Activated T-cell treated with anti-CD3 and anti-CD28 coated beads, Interleukin-2, amount 50 U/mL, for 24 hours (primary cell): ENCODE data around the gene PVR.
A peak's percentile ranks its signal among the peaks of the same experiment; 100 is the strongest.

Experiments used
- DNase-seq: peaks from one replicate; pipeline ENCODE4 v3.0.0-alpha.2; 2020
- H3K27ac Mint-ChIP-seq: 2 replicates; pipeline ENCODE4 v1.8.0; 2020; ENCODE audit warnings: mild to moderate bottlenecking, mixed read lengths
- H3K27me3 Mint-ChIP-seq: 2 replicates; pipeline ENCODE4 v1.8.0; 2020; ENCODE audit warnings: mixed read lengths
- H3K36me3 Mint-ChIP-seq: 2 replicates; pipeline ENCODE4 v1.8.0; 2020; ENCODE audit warnings: low read depth, mixed read lengths
- H3K4me1 Mint-ChIP-seq: 2 replicates; pipeline ENCODE4 v1.8.0; 2020; ENCODE audit warnings: low read depth, mixed read lengths
- H3K4me3 Mint-ChIP-seq: 2 replicates; pipeline ENCODE4 v1.8.0; 2020; ENCODE audit warnings: mild to moderate bottlenecking, moderate library complexity, mixed read lengths
- H3K9me3 Mint-ChIP-seq: 2 replicates; pipeline ENCODE4 v1.8.0; 2020; ENCODE audit warnings: mixed read lengths

The PVR gene

DNA sequence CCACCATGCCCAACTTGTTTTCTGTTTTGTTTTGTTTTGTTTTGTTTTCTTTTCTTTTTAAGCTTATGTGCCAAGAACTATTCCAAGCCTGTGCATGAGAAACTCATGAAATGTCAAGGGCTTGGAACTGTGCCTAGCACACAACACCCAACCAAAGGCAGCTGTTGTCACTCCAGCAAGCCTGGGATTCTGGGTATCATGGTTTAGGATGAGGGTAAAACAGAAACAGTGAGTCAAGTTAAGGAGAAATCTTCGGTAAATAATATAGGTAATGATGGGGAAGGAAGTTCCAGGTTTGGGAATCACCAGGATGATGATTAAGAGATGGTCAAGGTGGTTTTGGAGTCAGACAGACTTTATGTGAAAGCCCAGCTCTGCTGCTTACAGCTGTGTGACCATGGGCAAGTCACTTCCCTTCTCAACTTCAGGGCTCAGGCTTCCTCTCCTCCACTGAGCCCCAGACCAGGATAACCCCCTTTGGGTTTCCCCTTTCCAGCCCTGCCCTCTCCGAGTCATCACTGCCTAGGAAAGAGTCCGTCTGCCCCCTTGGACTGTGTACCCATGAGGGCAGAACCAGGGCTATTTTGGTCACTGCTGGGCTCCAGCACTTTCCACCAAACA lies 5.0 kb downstream of the PVR start:
- H3K36me3 Mint-ChIP-seq: peaks cover 19% of the 10 kb centered on the region
- peaks cover 17% of the 10 kb centered on the region for H3K27me3 Mint-ChIP-seq
- no peaks in the 10 kb centered on the region for H3K4me1 Mint-ChIP-seq
- no peak overlapping the region for H3K27ac Mint-ChIP-seq
- DNase-seq: no peak
- no peak overlapping the region for H3K4me3 Mint-ChIP-seq
- no peaks in the 10 kb centered on the region for H3K9me3 Mint-ChIP-seq

DNA sequence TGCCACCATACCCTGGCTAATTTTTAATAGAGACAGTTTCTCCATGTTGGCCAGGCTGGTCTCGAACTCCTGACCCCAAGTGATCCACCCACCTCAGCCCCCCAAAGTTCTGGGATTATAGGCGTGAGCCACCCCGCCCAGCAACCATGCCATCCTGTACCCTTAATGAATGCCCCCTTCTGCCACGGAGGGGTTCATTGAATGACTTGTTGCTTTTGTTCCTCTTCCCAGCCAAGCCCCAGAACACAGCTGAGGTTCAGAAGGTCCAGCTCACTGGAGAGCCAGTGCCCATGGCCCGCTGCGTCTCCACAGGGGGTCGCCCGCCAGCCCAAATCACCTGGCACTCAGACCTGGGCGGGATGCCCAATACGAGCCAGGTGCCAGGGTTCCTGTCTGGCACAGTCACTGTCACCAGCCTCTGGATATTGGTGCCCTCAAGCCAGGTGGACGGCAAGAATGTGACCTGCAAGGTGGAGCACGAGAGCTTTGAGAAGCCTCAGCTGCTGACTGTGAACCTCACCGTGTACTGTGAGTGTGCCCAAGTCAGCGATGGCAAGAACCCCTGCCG lies 6.0 kb downstream of the PVR start:
- Mint-ChIP-seq H3K4me3 (no peak overlapping the region), H3K4me1 (peaks cover 4% of the 10 kb centered on the region), H3K27me3 (peaks cover 13% of the 10 kb centered on the region), H3K36me3 (peaks cover 22% of the 10 kb centered on the region), H3K27ac (no peak overlapping the region), H3K9me3 (no peaks in the 10 kb centered on the region)
- no peak for DNase-seq

- peaks cover 15% of the 10 kb centered on the region for H3K4me1 Mint-ChIP-seq
These were observed 9.6 kb downstream of the PVR start for GRCh38 chr19:44653343-44653742.

DNA sequence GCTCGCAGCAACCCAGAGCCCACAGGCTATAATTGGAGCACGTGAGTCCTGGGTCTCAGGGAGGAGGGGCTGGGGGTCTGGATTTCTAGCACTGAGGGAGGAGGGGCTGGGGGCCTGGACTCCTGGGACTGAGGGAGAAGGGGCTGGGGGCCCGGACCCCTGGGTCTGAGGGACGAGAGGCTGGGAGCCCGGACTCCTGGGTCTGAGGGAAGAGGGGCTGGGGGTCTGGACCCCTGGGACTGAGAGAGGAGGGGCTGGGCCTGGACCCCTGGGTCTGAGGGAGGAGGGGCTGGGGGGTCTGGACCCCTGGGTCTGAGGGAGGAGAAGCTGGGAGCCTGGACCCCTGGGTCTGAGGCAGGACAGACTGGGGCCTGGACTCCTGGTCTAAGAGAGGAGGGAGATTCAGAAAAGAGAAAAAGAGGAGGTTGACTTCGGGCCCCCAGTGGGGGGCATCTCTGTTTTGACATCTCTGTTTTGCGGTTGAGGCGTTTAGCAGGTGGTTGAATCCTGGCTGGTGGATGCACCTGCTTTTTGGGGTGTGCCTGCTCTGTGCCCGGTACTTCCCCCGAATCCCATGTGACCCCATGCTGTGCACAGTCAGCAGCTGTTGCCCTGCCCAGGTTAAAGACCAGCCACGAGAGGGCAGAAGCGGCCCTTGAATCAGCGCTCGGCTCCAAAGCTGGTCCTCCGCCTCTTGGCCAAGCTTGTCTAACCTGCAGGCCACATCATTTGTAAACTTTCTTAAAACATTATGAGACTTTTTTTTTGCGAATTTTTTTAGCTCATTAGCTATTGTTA lies 10.5 kb downstream of the PVR start:
- Mint-ChIP-seq H3K4me1 (peaks cover 15% of the 10 kb centered on the region), H3K27me3 (no peaks in the 10 kb centered on the region), H3K4me3 (no peak overlapping the region), H3K36me3 (peaks cover 38% of the 10 kb centered on the region), H3K27ac (no peak overlapping the region), H3K9me3 (no peaks in the 10 kb centered on the region)
- DNase-seq: peak; percentile 73

More at GRCh38 chr19:44653343-44653742, 9.6 kb downstream of the PVR start:
- DNase-seq: no peak
- no peak overlapping the region for H3K4me3 Mint-ChIP-seq
- no peaks in the 10 kb centered on the region for H3K9me3 Mint-ChIP-seq
- no peaks in the 10 kb centered on the region for H3K27me3 Mint-ChIP-seq
- peaks cover 35% of the 10 kb centered on the region for H3K36me3 Mint-ChIP-seq
- H3K27ac Mint-ChIP-seq: no peak overlapping the region

DNA sequence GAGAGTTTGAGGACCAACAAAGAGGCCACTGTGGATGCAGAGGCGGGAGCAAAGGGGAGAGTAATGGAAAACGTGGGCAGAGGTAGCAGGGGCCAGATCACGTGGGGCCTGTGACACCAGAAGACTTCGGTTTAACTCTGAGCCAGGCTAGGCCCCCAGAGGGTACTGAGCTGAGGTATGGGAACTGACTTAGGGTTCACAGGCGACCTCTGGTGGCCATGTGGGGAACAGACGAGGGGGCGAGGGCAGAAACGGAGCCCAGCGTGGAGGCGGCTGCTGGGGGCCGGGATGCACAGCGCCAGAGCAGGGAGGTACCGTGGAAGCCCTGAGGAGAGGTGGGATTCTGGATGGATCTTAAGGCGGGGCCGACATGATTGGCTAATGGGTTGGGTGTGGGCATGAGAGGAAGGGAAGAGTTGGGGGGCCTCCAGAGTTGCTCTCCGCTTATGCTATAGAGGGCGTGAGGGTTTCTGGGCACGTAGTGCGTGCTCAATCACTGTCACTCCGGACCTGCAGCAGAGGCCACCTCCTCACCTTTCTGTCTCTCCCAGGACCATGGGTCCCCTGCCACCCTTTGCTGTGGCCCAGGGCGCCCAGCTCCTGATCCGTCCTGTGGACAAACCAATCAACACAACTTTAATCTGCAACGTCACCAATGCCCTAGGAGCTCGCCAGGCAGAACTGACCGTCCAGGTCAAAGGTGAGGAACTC lies 13.7 kb downstream of the PVR start:
- Mint-ChIP-seq H3K27ac (no peak overlapping the region), H3K36me3 (peaks cover 31% of the 10 kb centered on the region), H3K4me1 (peaks cover 15% of the 10 kb centered on the region)

DNA sequence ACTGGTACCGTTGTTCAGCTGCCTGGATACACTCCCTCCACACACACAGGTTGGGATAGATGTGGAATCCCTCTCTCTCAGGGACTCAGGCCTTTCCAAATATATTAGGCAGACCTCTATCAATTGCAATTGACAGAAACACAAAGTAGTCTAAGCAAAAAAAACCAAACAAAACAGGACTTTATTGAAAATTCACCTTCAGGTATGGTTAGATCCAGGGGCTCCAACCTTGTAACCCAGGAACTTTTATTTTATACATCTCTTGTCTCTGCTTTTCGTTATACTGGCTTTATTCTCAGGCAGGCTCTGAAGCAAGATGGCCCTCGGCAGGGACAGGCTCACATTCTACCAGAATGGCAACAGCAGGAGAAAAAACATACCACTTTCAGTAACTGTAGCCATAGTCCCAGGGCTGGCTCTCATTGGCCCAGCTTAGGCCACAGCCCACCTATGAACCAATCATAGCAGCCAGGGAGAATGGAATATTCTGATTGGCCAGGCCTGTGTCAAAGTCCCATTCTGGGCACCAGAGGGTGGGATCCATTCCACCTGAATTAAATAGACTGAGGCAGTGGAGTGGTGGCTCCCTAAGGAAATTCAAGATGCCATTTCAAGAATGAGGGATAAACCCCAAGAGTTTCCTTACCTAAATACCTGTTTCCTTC lies 14.5 kb downstream of the PVR start:
- H3K4me1 Mint-ChIP-seq: peaks cover 15% of the 10 kb centered on the region
- H3K9me3 Mint-ChIP-seq: no peaks in the 10 kb centered on the region
- no peak overlapping the region for H3K27ac Mint-ChIP-seq
- DNase-seq: no peak
- no peaks in the 10 kb centered on the region for H3K27me3 Mint-ChIP-seq
- H3K4me3 Mint-ChIP-seq: no peak overlapping the region
- H3K36me3 Mint-ChIP-seq: peaks cover 29% of the 10 kb centered on the region

More for the DNA sequence above, 13.7 kb downstream of the PVR start:
- peak; percentile 81 for DNase-seq
- Mint-ChIP-seq H3K9me3 (no peaks in the 10 kb centered on the region), H3K4me3 (no peak overlapping the region), H3K27me3 (no peaks in the 10 kb centered on the region)

- no peak overlapping the region for H3K27ac Mint-ChIP-seq
- no peak overlapping the region for H3K4me3 Mint-ChIP-seq
These were observed 16.4 kb downstream of the PVR start for GRCh38 chr19:44660081-44660480.

DNA sequence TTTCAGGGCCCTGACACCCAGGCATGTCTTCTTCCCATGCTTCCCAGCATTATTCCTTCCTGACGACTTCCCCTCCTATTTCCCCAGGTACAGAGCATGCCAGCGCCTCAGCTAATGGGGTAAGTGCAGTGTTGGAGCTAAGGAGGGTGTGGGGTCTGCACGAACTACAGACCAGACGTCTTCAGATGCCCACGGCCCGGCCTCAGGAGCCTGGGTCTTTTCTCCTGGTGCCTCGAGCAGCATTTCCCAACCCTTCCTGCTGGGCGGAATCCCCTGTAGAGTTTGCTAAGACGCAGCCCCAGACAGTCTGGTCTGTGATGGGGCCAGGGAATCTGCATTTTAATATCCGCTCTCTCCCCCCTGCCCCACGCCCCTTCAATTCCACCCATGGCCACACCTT lies 17.5 kb downstream of the PVR start:
- Mint-ChIP-seq H3K4me3 (no peak overlapping the region), H3K27ac (no peak overlapping the region), H3K27me3 (no peaks in the 10 kb centered on the region), H3K9me3 (no peaks in the 10 kb centered on the region), H3K4me1 (peaks cover 9% of the 10 kb centered on the region), H3K36me3 (peaks cover 18% of the 10 kb centered on the region)
- DNase-seq: no peak

More at GRCh38 chr19:44660081-44660480, 16.4 kb downstream of the PVR start:
- Mint-ChIP-seq H3K27me3 (no peaks in the 10 kb centered on the region), H3K4me1 (peaks cover 9% of the 10 kb centered on the region), H3K9me3 (no peaks in the 10 kb centered on the region), H3K36me3 (peaks cover 25% of the 10 kb centered on the region)
- no peak for DNase-seq

- Mint-ChIP-seq H3K36me3 (peaks cover 15% of the 10 kb centered on the region), H3K4me1 (peaks cover 8% of the 10 kb centered on the region), H3K9me3 (no peaks in the 10 kb centered on the region), H3K4me3 (no peak overlapping the region), H3K27ac (no peak overlapping the region), H3K27me3 (no peaks in the 10 kb centered on the region)
- no peak for DNase-seq
These were observed 18.2 kb downstream of the PVR start for GRCh38 chr19:44661904-44662303.

- peaks cover 15% of the 10 kb centered on the region for H3K36me3 Mint-ChIP-seq
- H3K4me1 Mint-ChIP-seq: no peaks in the 10 kb centered on the region
- H3K9me3 Mint-ChIP-seq: no peaks in the 10 kb centered on the region
- no peak overlapping the region for H3K27ac Mint-ChIP-seq
- no peak for DNase-seq
- no peaks in the 10 kb centered on the region for H3K27me3 Mint-ChIP-seq
- no peak overlapping the region for H3K4me3 Mint-ChIP-seq
These were observed 19.1 kb downstream of the PVR start for GRCh38 chr19:44662691-44663385.

DNA sequence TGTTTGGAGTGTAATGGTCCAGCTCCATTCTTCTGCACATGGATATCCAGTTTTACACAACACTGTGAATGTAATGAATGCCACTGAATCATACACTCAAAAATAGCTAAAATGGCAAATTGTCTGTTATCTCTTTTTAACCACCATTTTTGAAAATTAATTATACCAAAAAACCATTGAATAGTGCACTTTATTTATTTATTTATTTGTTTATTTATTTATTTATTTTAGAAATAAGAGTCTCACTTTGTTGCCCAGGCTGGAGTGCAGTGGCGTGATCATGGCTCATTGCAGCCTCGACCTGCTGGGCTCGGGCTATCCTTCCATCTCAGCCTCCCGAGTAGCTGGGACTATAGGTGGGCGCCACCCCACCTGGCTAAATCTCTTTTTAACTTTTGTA lies 20.3 kb downstream of the PVR start:
- Mint-ChIP-seq H3K9me3 (no peaks in the 10 kb centered on the region), H3K27me3 (no peaks in the 10 kb centered on the region), H3K4me1 (no peaks in the 10 kb centered on the region), H3K4me3 (no peak overlapping the region), H3K27ac (no peak overlapping the region), H3K36me3 (peaks cover 7% of the 10 kb centered on the region)
- no peak for DNase-seq

GRCh38 chr19:44664976-44665375 lies 21.3 kb downstream of the PVR start:
- no peak overlapping the region for H3K4me3 Mint-ChIP-seq
- H3K27ac Mint-ChIP-seq: no peak overlapping the region
- peaks cover 7% of the 10 kb centered on the region for H3K36me3 Mint-ChIP-seq
- no peaks in the 10 kb centered on the region for H3K4me1 Mint-ChIP-seq
- no peak for DNase-seq
- no peaks in the 10 kb centered on the region for H3K9me3 Mint-ChIP-seq
- peaks cover 3% of the 10 kb centered on the region for H3K27me3 Mint-ChIP-seq

- peaks cover 3% of the 10 kb centered on the region for H3K27me3 Mint-ChIP-seq
- peaks cover under 1% of the 10 kb centered on the region for H3K36me3 Mint-ChIP-seq
- H3K4me3 Mint-ChIP-seq: no peak overlapping the region
- no peaks in the 10 kb centered on the region for H3K9me3 Mint-ChIP-seq
- no peak overlapping the region for H3K27ac Mint-ChIP-seq
- DNase-seq: no peak
- no peaks in the 10 kb centered on the region for H3K4me1 Mint-ChIP-seq
These were observed 23.3 kb downstream of the PVR start for GRCh38 chr19:44666852-44667556.
